ENCODE measurements around the gene PRDM2.

The PRDM2 gene

DNA sequence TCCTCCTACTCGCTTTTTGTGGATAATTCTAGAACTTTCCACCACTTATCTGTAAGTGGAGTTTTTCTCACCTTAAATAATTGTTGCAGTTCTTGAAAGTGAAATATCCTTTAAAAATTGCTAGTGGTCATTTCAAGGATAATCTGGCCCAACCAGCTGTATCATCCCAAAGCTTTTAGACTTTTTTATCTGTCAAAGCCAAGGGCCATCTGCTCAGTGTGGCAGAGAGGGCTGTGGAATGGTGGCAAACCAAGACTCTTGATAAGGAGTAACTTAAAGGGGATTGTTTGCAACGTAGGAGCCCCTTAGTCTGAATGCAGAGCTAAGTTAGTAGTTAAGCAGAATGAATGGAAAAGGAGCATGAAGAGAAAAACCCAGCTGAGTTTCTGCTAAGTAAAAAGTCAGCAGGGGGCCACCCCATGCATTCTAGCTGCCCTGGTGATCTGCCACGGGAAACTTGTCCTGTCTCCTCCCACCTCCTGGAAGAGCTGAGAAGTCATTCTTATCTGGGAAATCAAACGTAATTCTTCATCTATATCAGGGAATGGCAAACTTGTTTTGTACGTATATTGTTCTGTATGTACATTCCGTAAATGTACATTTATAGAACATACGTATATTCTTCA is 169.3 kb downstream of the PRDM2 start:
- no peak for DNase-seq

DNA sequence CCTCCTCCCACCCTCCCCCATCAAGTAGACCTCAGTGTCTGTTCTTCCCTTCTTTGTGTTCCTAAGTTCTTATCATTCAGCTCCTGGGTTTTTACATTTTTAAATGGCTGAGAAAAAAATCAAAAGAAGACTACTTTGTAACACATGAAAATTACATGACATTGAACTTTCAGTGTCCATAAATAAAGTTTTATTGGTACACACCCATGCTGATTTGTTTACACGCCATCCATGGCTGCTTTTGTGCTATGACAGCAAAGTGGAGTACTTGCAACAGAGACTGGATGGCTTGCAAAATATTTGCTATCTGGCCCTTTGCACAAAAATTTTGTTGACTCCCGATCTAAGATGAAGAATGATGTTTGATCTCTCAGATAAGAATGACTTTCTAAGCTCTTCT is 171.4 kb downstream of the PRDM2 start:
- no peak for DNase-seq

- DNase-seq = no peak
These were observed 171.9 kb downstream of the PRDM2 start for GRCh38 chr1:13871886-13872285.

GRCh38 chr1:13873032-13873431 is 173.0 kb downstream of the PRDM2 start:
- DNase-seq = no peak
